ENCODE data around the gene GNL1. TPM values are rescaled to one million over a fixed set of nuclear protein-coding genes. Genes with fewer than 3 reads are reported as not detected.
"Not testable (repeated sequence)": the region's sequence is repeated elsewhere in the genome, so short reads cannot be mapped to it uniquely, and the experiment has no call there.

GNL1 gene
- total and polyA plus RNA-seq, 9 donors, result 42.4 to 128 (median 89.6) TPM

DNA sequence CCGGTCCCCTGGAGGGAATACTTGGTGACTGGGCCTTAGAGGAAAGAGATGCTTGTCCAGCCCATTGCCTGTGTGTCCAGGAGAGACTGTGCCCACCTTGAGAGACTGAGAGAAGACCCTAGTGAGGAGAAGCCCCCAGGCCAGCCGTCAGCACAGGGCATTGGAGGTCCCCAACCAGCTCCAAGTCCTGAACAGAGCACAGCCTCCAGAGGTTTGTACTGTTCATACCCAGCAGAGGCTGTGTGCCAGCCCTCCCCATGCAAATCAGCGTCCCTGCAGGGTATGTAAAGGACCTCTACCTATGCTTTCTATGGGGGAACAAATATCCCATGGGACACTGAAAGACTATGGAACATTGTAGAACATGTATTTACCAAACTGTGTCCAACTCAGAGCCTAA lies 58.6 kb downstream of the GNL1 start:
- no peaks in the 10 kb centered on the region for H3K4me1 ChIP-seq (ENCODE audit: insufficient read depth)
- no peak for DNase-seq
- intact Hi-C loops (cut with DNase I), result loop anchor here in 1 of 4 donors (10.0 kb wide), 1 partner anchor 157 kb away; no protein-coding TSS in a partner anchor
- no peaks in the 10 kb centered on the region for H3K27me3 ChIP-seq
- no peak overlapping the region for H3K27ac ChIP-seq
- 70 to 75% (median 71%) methylated on average over 3 of the region's 3 CpGs for whole genome bisulfite sequencing, 3 donors
- TF ChIP-seq EP300 (IDR thresholded peaks at IDR 0.05), result no peak
- TF ChIP-seq, protein P1, sequence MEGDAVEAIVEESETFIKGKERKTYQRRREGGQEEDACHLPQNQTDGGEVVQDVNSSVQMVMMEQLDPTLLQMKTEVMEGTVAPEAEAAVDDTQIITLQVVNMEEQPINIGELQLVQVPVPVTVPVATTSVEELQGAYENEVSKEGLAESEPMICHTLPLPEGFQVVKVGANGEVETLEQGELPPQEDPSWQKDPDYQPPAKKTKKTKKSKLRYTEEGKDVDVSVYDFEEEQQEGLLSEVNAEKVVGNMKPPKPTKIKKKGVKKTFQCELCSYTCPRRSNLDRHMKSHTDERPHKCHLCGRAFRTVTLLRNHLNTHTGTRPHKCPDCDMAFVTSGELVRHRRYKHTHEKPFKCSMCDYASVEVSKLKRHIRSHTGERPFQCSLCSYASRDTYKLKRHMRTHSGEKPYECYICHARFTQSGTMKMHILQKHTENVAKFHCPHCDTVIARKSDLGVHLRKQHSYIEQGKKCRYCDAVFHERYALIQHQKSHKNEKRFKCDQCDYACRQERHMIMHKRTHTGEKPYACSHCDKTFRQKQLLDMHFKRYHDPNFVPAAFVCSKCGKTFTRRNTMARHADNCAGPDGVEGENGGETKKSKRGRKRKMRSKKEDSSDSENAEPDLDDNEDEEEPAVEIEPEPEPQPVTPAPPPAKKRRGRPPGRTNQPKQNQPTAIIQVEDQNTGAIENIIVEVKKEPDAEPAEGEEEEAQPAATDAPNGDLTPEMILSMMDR (IDR thresholded peaks at IDR 0.05), result no peak
- TF ChIP-seq POLR2A (IDR thresholded peaks at IDR 0.05), result no peak
- no peak overlapping the region for H3K4me3 ChIP-seq
- no peaks in the 10 kb centered on the region for H3K9me3 ChIP-seq
- no peaks in the 10 kb centered on the region for H3K36me3 ChIP-seq

DNA sequence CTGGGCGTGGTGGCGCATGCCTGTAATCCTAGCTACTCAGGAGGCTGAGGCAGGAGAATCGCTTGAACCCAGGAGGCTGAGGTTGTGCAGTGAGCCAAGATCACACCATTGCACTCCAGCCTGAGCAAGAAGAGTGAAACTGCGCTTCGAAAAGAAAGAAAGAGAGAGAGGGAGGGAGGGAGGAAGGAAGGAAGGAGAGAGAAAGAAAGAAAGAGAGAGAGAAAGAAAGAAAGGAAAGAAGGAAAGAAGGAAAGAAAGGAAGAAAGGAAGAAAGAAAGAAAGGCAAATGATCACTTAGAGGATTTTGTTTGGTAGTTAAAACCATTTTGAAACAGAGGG lies 59.1 kb downstream of the GNL1 start:
- not testable (repeated sequence) for H3K4me3 ChIP-seq; H3K27me3 ChIP-seq; DNase-seq; H3K27ac ChIP-seq; H3K4me1 ChIP-seq (ENCODE audit: insufficient read depth); H3K36me3 ChIP-seq; H3K9me3 ChIP-seq
- intact Hi-C loops (cut with DNase I), result loop anchor here in 1 of 4 donors (10.0 kb wide), 1 partner anchor 158 kb away; no protein-coding TSS in a partner anchor
- 90 to 93% (median 93%) methylated on average over 5 of the region's 5 CpGs for WGBS, 3 donors

GRCh38 chr6:30495993-30496392 lies 60.3 kb downstream of the GNL1 start:
- no peaks in the 10 kb centered on the region for H3K9me3 ChIP-seq
- no peaks in the 10 kb centered on the region for H3K36me3 ChIP-seq
- TF ChIP-seq EP300 (IDR thresholded peaks at IDR 0.05) (no peak), POLR2A (IDR thresholded peaks at IDR 0.05) (no peak)
- TF ChIP-seq, protein P1 (IDR thresholded peaks at IDR 0.05), result no peak
- no peak overlapping the region for H3K4me3 ChIP-seq
- H3K27ac ChIP-seq, result no peak overlapping the region
- WGBS, 3 donors, result 83 to 92% (median 92%) methylated on average over 4 of the region's 4 CpGs
- H3K4me1 ChIP-seq (ENCODE audit: insufficient read depth), result no peaks in the 10 kb centered on the region
- intact Hi-C loops (cut with DNase I), result loop anchor here in 1 of 4 donors (10.0 kb wide), 1 partner anchor 159 kb away; no protein-coding TSS in a partner anchor
- no peak for DNase-seq
- no peaks in the 10 kb centered on the region for H3K27me3 ChIP-seq

DNA sequence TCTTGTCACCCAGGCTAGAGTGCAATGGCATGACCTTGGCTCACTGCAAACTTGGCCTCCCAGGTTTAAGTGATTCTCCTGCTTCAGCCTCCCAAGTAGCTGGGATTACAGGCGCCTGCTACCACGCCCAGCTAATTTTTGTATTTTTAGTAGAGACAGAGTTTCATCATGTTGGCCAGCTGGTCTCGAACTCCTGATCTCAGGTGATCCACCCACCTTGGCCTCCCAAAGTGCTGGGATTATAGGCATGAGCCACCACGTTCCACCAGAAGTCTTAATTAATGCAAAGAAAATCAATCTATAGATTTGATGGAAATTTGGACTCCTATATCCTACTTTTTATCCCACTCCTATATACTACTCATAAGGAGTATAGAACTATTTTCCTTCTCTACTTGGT lies 61.2 kb downstream of the GNL1 start:
- 78 to 88% (median 82%) methylated on average over 4 of the region's 4 CpGs for WGBS, 3 donors
- not testable (repeated sequence) for DNase-seq; H3K9me3 ChIP-seq; H3K4me1 ChIP-seq (ENCODE audit: insufficient read depth); H3K27me3 ChIP-seq; H3K4me3 ChIP-seq; H3K27ac ChIP-seq; H3K36me3 ChIP-seq
- intact Hi-C loops (cut with DNase I), result loop anchor here in 1 of 4 donors (10.0 kb wide), 1 partner anchor 160 kb away; no protein-coding TSS in a partner anchor

GRCh38 chr6:30494291-30494861 lies 61.9 kb downstream of the GNL1 start:
- Histone ChIP-seq H3K27me3 (no peaks in the 10 kb centered on the region), H3K36me3 (no peaks in the 10 kb centered on the region), H3K9me3 (no peaks in the 10 kb centered on the region), H3K4me3 (no peak overlapping the region), H3K27ac (no peak overlapping the region), H3K4me1 (ENCODE audit: insufficient read depth) (peaks cover 4% of the 10 kb centered on the region)
- intact Hi-C loops (cut with DNase I), result loop anchor here in 1 of 4 donors (10.0 kb wide), 1 partner anchor 160 kb away; no protein-coding TSS in a partner anchor
- no peak for DNase-seq
- 82 to 91% (median 90%) methylated on average over 8 of the region's 8 CpGs for WGBS, 3 donors
- TF ChIP-seq POLR2A (IDR thresholded peaks at IDR 0.05), result no peak
- TF ChIP-seq EP300 (IDR thresholded peaks at IDR 0.05), result no peak
- TF ChIP-seq, protein P1 (IDR thresholded peaks at IDR 0.05), result no peak

Measured in ovary (tissue), 9 donors.